Stimulated activated naive CD8-positive, alpha-beta T cell treated with anti-CD3 and anti-CD28 coated beads, Interleukin-15, amount 100 ng/mL, for 72 hours (primary cell): ENCODE measurements around the gene UNC5B.

ENCODE experiments used
- ATAC-seq: fragments of 150-1000 bp; cut with Tn5 transposase; 2 replicates; pipeline ENCODE4 v1.10.0; 2021; ENCODE audit warnings: mild to moderate bottlenecking, moderate library complexity
- DNase-seq, 2 donors: peaks; one replicate each; pipeline ENCODE4 v3.0.0; 2021 to 2022
- H3K27ac Mint-ChIP-seq, 2 donors: one replicate each; pipeline ENCODE4 v1.8.0; 2022; ENCODE audit warnings: mild to moderate bottlenecking in 2 of 2, mixed read lengths in 2 of 2, moderate library complexity in 2 of 2
- H3K27me3 Mint-ChIP-seq: one replicate; pipeline ENCODE4 v1.8.0; 2022; ENCODE audit warnings: mixed read lengths
- H3K4me1 Mint-ChIP-seq: one replicate; pipeline ENCODE4 v1.8.0; 2022; ENCODE audit warnings: mild to moderate bottlenecking, mixed read lengths
- H3K4me3 Mint-ChIP-seq, 2 donors: one replicate each; pipeline ENCODE4 v1.8.0; 2022; ENCODE audit warnings: mild to moderate bottlenecking in 2 of 2, mixed read lengths in 2 of 2, moderate library complexity in 1 of 2
- H3K9me3 Mint-ChIP-seq, 2 donors: one replicate each; pipeline ENCODE4 v1.8.0; 2022; ENCODE audit warnings: mixed read lengths in 2 of 2

The UNC5B gene

GRCh38 chr10:71307469-71308085 is 95.2 kb downstream of the UNC5B start:
- no peak overlapping the region for H3K27ac Mint-ChIP-seq
- DNase-seq (no peak), ATAC-seq (no peak)
- peaks cover 20% of the 10 kb centered on the region for H3K27me3 Mint-ChIP-seq
- no peaks in the 10 kb centered on the region for H3K4me1 Mint-ChIP-seq
- H3K9me3 Mint-ChIP-seq: no peaks in the 10 kb centered on the region
- H3K4me3 Mint-ChIP-seq: no peak overlapping the region

GRCh38 chr10:71308244-71308643 is 95.9 kb downstream of the UNC5B start:
- peaks cover 21% of the 10 kb centered on the region for H3K27me3 Mint-ChIP-seq

GRCh38 chr10:71308985-71309384 is 96.6 kb downstream of the UNC5B start:
- H3K4me1 Mint-ChIP-seq: no peaks in the 10 kb centered on the region
- peaks cover 28% of the 10 kb centered on the region for H3K27me3 Mint-ChIP-seq
- DNase-seq: no peak
- no peaks in the 10 kb centered on the region for H3K9me3 Mint-ChIP-seq
- no peak overlapping the region for H3K27ac Mint-ChIP-seq
- no peak for ATAC-seq
- no peak overlapping the region for H3K4me3 Mint-ChIP-seq

More at GRCh38 chr10:71308244-71308643, 95.9 kb downstream of the UNC5B start:
- no peak overlapping the region for H3K4me3 Mint-ChIP-seq
- DNase-seq (no peak), ATAC-seq (no peak)
- H3K4me1 Mint-ChIP-seq: no peaks in the 10 kb centered on the region
- no peaks in the 10 kb centered on the region for H3K9me3 Mint-ChIP-seq
- H3K27ac Mint-ChIP-seq: peak overlapping the region in 1 of 2 donors; percentile 60

- ATAC-seq (no peak), DNase-seq (no peak)
- Mint-ChIP-seq H3K27ac (no peak overlapping the region), H3K4me3 (no peak overlapping the region), H3K4me1 (peaks cover 5% of the 10 kb centered on the region), H3K9me3 (no peaks in the 10 kb centered on the region), H3K27me3 (peaks cover 28% of the 10 kb centered on the region)
Observed at GRCh38 chr10:71309919-71310318, 97.5 kb downstream of the UNC5B start.

GRCh38 chr10:71312220-71312619 is 99.8 kb downstream of the UNC5B start:
- Mint-ChIP-seq H3K27me3 (peaks cover 28% of the 10 kb centered on the region), H3K27ac (no peak overlapping the region), H3K4me1 (peaks cover 26% of the 10 kb centered on the region), H3K4me3 (no peak overlapping the region), H3K9me3 (no peaks in the 10 kb centered on the region)
- DNase-seq (no peak), ATAC-seq (no peak)

GRCh38 chr10:71312811-71313789 is 100.7 kb downstream of the UNC5B start:
- Mint-ChIP-seq H3K4me3 (no peak overlapping the region), H3K9me3 (no peaks in the 10 kb centered on the region), H3K4me1 (peaks cover 27% of the 10 kb centered on the region), H3K27ac (no peak overlapping the region), H3K27me3 (peaks cover 28% of the 10 kb centered on the region)
- DNase-seq (no peak), ATAC-seq (no peak)

- no peak overlapping the region for H3K27ac Mint-ChIP-seq
- ATAC-seq: peak; percentile 29
- H3K9me3 Mint-ChIP-seq: no peaks in the 10 kb centered on the region
- H3K4me1 Mint-ChIP-seq: peaks cover 33% of the 10 kb centered on the region
- peak; percentile 42 to 53 for DNase-seq
- H3K27me3 Mint-ChIP-seq: peaks cover 27% of the 10 kb centered on the region
- no peak overlapping the region for H3K4me3 Mint-ChIP-seq
Observed at GRCh38 chr10:71314028-71314693, 101.8 kb downstream of the UNC5B start.

- H3K4me3 Mint-ChIP-seq: no peak overlapping the region
- H3K27ac Mint-ChIP-seq: no peak overlapping the region
- H3K4me1 Mint-ChIP-seq: peaks cover 38% of the 10 kb centered on the region
- no peak for DNase-seq
- H3K27me3 Mint-ChIP-seq: peaks cover 21% of the 10 kb centered on the region
- no peak for ATAC-seq
- H3K9me3 Mint-ChIP-seq: no peaks in the 10 kb centered on the region
Observed at GRCh38 chr10:71314694-71315225, 102.4 kb downstream of the UNC5B start.

- peaks cover 10% of the 10 kb centered on the region for H3K27me3 Mint-ChIP-seq
- H3K9me3 Mint-ChIP-seq: no peaks in the 10 kb centered on the region
- peak overlapping the region in 1 of 2 donors; percentile 90 for H3K27ac Mint-ChIP-seq
- no peak overlapping the region for H3K4me3 Mint-ChIP-seq
- peaks cover 49% of the 10 kb centered on the region for H3K4me1 Mint-ChIP-seq
- ATAC-seq (no peak), DNase-seq (no peak)
Observed at GRCh38 chr10:71316056-71316785, 103.9 kb downstream of the UNC5B start.

- Mint-ChIP-seq H3K27ac (peak overlapping the region in 1 of 2 donors; percentile 90), H3K9me3 (no peaks in the 10 kb centered on the region), H3K27me3 (peaks cover 8% of the 10 kb centered on the region), H3K4me1 (peaks cover 49% of the 10 kb centered on the region), H3K4me3 (no peak overlapping the region)
- ATAC-seq (no peak), DNase-seq (no peak)
Observed at GRCh38 chr10:71316786-71317160, 104.4 kb downstream of the UNC5B start.

- no peak overlapping the region for H3K27ac Mint-ChIP-seq
- DNase-seq (no peak), ATAC-seq (no peak)
- no peak overlapping the region for H3K4me3 Mint-ChIP-seq
- no peaks in the 10 kb centered on the region for H3K9me3 Mint-ChIP-seq
- H3K4me1 Mint-ChIP-seq: peaks cover 49% of the 10 kb centered on the region
- peaks cover 8% of the 10 kb centered on the region for H3K27me3 Mint-ChIP-seq
Observed at GRCh38 chr10:71317739-71318138, 105.4 kb downstream of the UNC5B start.

- peak within 1 kb of the TSS; percentile 97 to 99 for H3K4me3 Mint-ChIP-seq
- no peaks in the 10 kb centered on the region for H3K9me3 Mint-ChIP-seq
- peak within 1 kb of the TSS; percentile 94 to 97 for H3K27ac Mint-ChIP-seq
- H3K27me3 Mint-ChIP-seq: no peaks in the 10 kb centered on the region
- H3K4me1 Mint-ChIP-seq: peaks cover 56% of the 10 kb centered on the region
- ATAC-seq: peak; percentile 91
- peak; percentile 79 to 88 for DNase-seq
Observed at GRCh38 chr10:71319042-71319799, 106.9 kb downstream of the UNC5B start, which contains the start of gene SLC29A3. Gene SLC29A3, plus strand, starts transcription at chr10:71319259. Its CDS starts 51 bp downstream, at chr10:71319310.

- Mint-ChIP-seq H3K4me1 (peaks cover 51% of the 10 kb centered on the region), H3K27ac (peak overlapping the region; percentile 94 to 97), H3K27me3 (no peaks in the 10 kb centered on the region), H3K4me3 (peak overlapping the region; percentile 97 to 99), H3K9me3 (no peaks in the 10 kb centered on the region)
- DNase-seq (no peak), ATAC-seq (no peak)
Observed at GRCh38 chr10:71319800-71320392, 107.5 kb downstream of the UNC5B start.

- H3K4me1 Mint-ChIP-seq: peaks cover 46% of the 10 kb centered on the region
- H3K9me3 Mint-ChIP-seq: no peaks in the 10 kb centered on the region
- no peak overlapping the region for H3K27ac Mint-ChIP-seq
- ATAC-seq (no peak), DNase-seq (no peak)
- peak overlapping the region; percentile 23 to 31 for H3K4me3 Mint-ChIP-seq
- no peaks in the 10 kb centered on the region for H3K27me3 Mint-ChIP-seq
Observed at GRCh38 chr10:71320592-71320991, 108.2 kb downstream of the UNC5B start.
